ENCODE results near the gene RAVER1. TPM values are rescaled to one million over a fixed set of nuclear protein-coding genes. Genes with fewer than 3 reads are reported as not detected.

RAVER1 gene
- total RNA-seq, 2 donors from 2014 or later = 67.1 to 101 TPM

GRCh38 chr19:10295305-10295846 is 38.0 kb downstream of the RAVER1 start:
- no peaks in the 10 kb centered on the region for H3K36me3 ChIP-seq
- peaks cover 28% of the 10 kb centered on the region for H3K4me1 ChIP-seq
- H3K9me3 ChIP-seq = no peaks in the 10 kb centered on the region
- intact Hi-C loops (cut with DNase I) = no loop called here
- TF ChIP-seq CTCF (IDR thresholded peaks at IDR 0.05) = no peak
- no peak overlapping the region for H3K27ac ChIP-seq
- peak overlapping the region; percentile 22 for H3K4me3 ChIP-seq
- H3K27me3 ChIP-seq = peaks cover 60% of the 10 kb centered on the region
- peak; percentile 58 for DNase-seq
- H3K9ac ChIP-seq (ENCODE audit: low read depth in 2 of 2, low read length in 2 of 2) = peak overlapping the region; percentile 44 to 55

- Histone ChIP-seq H3K4me3 (no peak overlapping the region), H3K36me3 (no peaks in the 10 kb centered on the region), H3K27ac (no peak overlapping the region), H3K4me1 (peaks cover 36% of the 10 kb centered on the region), H3K9me3 (no peaks in the 10 kb centered on the region), H3K27me3 (peaks cover 71% of the 10 kb centered on the region), H3K9ac (ENCODE audit: low read depth in 2 of 2, low read length in 2 of 2) (no peak overlapping the region)
- intact Hi-C loops (cut with DNase I) = no loop called here
- no peak for DNase-seq
- no peak for TF ChIP-seq CTCF (IDR thresholded peaks at IDR 0.05)
Measured at GRCh38 chr19:10294368-10294697, 39.0 kb downstream of the RAVER1 start.

GRCh38 chr19:10293637-10294367 is 39.5 kb downstream of the RAVER1 start:
- Histone ChIP-seq H3K9me3 (no peaks in the 10 kb centered on the region), H3K27ac (no peak overlapping the region), H3K4me3 (no peak overlapping the region), H3K27me3 (peaks cover 76% of the 10 kb centered on the region), H3K36me3 (no peaks in the 10 kb centered on the region), H3K9ac (ENCODE audit: low read depth in 2 of 2, low read length in 2 of 2) (no peak overlapping the region), H3K4me1 (peaks cover 41% of the 10 kb centered on the region)
- intact Hi-C loops (cut with DNase I) = no loop called here
- TF ChIP-seq CTCF (IDR thresholded peaks at IDR 0.05) = no peak
- DNase-seq = no peak

- no peak for TF ChIP-seq CTCF (IDR thresholded peaks at IDR 0.05)
- Histone ChIP-seq H3K9ac (ENCODE audit: low read depth in 2 of 2, low read length in 2 of 2) (peak overlapping the region in 1 of 2 donors; percentile 5), H3K4me1 (peaks cover 44% of the 10 kb centered on the region), H3K4me3 (peak overlapping the region; percentile 42), H3K27me3 (peaks cover 81% of the 10 kb centered on the region), H3K27ac (no peak overlapping the region), H3K9me3 (no peaks in the 10 kb centered on the region), H3K36me3 (no peaks in the 10 kb centered on the region)
- intact Hi-C loops (cut with DNase I) = no loop called here
- no peak for DNase-seq
Measured at GRCh38 chr19:10292789-10293636, 40.3 kb downstream of the RAVER1 start.

- no peak for TF ChIP-seq CTCF (IDR thresholded peaks at IDR 0.05)
- H3K9me3 ChIP-seq = no peaks in the 10 kb centered on the region
- peak overlapping the region; percentile 42 for H3K4me3 ChIP-seq
- no peaks in the 10 kb centered on the region for H3K36me3 ChIP-seq
- intact Hi-C loops (cut with DNase I) = no loop called here
- peaks cover 88% of the 10 kb centered on the region for H3K27me3 ChIP-seq
- H3K27ac ChIP-seq = no peak overlapping the region
- peak overlapping the region in 1 of 2 donors; percentile 40 for H3K9ac ChIP-seq (ENCODE audit: low read depth in 2 of 2, low read length in 2 of 2)
- peaks cover 46% of the 10 kb centered on the region for H3K4me1 ChIP-seq
- DNase-seq = peak; percentile 92
Measured at GRCh38 chr19:10292206-10292788, 41.0 kb downstream of the RAVER1 start.
